Left cardiac atrium (tissue), 4 donors: Measurements from ENCODE around the gene MSN. TPM values are rescaled to one million over a fixed set of nuclear protein-coding genes. Genes with fewer than 3 reads are reported as not detected.
"Not testable (repeated sequence)": the region's sequence is repeated elsewhere in the genome, so short reads cannot be mapped to it uniquely, and the experiment has no call there.

Experiments used
- ATAC-seq, 2 donors: fragments of 200-7000 bp; cut with Tn5 transposase; one replicate each; pipeline ENCODE4 v1.9.1; 2020; ENCODE audit warnings: mild to moderate bottlenecking in 2 of 2, moderate library complexity in 2 of 2
- DNase-seq: peaks from one replicate; pipeline ENCODE4 v3.0.0-alpha.2; 2020
- intact Hi-C, 2 donors: fragments of 100-400 bp; cut with DNase I; formaldehyde crosslinking; loops; one replicate each; pipeline versions ENCODE4 v1.14.1 to v1.15.1; 2022 to 2023
- long read RNA-seq: library from polyadenylated mRNA; unstranded; transcript quantifications from one replicate; pipeline ENCODE4 v2.0.0, GENCODE V29; 2021
- total RNA-seq, 2 donors: library from RNA; stranded (reverse); fragmentation: NEBNext Ultra II Directional; extraction: Animal tissue kit (Norgen Biotek cat#: 25700); gene quantifications; one replicate each; pipeline ENCODE4 v1.2.1, GENCODE V29; 2021
- donor health status: DM: no; HTN: yes; CAD: no.
- donor health status: DM: no; HTN: yes; CAD: no; lungs with severe emphysema.
- donor health status: DM: yes; HTN: yes; CAD: no.
- donor health status: Dilated cardiomyopathy.

MSN gene
- total RNA-seq: 100 to 1,000 TPM; 139 to 245 TPM
- long read RNA-seq, transcript MSN-201 (13 exons, 3,944 nt): major isoform, 23 of 74 reads
- long read RNA-seq, partial matches to known transcripts: 42 of 74 reads
- long read RNA-seq, other reads (novel, unspliced or antisense): 9 of 74 reads

- DNase-seq (peak; percentile 85), ATAC-seq (peak; percentile 93)
- intact Hi-C loops: loop anchor here in 1 of 2 donors (5.0 kb wide), 2 partner anchors 35 to 65 kb away; no protein-coding TSS in a partner anchor
These were observed at the start of gene MSN for GRCh38 chrX:65667503-65668376. MSN (plus strand) TSS chrX:65667654; CDS start chrX:65667842, 188 bp downstream.

GRCh38 chrX:65620096-65620705 is 47.3 kb upstream of the MSN start:
- intact Hi-C loops, ATAC-seq: not testable (repeated sequence)

GRCh38 chrX:65630771-65631170 is 36.7 kb upstream of the MSN start:
- intact Hi-C loops: no loop called here
- no peak for DNase-seq
- ATAC-seq: no peak

More at GRCh38 chrX:65620096-65620705, 47.3 kb upstream of the MSN start:
- not testable (repeated sequence) for DNase-seq

- no peak for ATAC-seq
- no peak for DNase-seq
- intact Hi-C loops: no loop called here
These were observed 33.6 kb upstream of the MSN start for GRCh38 chrX:65633826-65634225.

GRCh38 chrX:65634732-65635131 is 32.7 kb upstream of the MSN start:
- ATAC-seq (peak; percentile 18 to 26), DNase-seq (no peak)
- intact Hi-C loops: no loop called here

GRCh38 chrX:65635378-65635777 is 32.1 kb upstream of the MSN start:
- DNase-seq (peak; percentile 35), ATAC-seq (peak; percentile 95 to 97)
- intact Hi-C loops: no loop called here

GRCh38 chrX:65635822-65636221 is 31.6 kb upstream of the MSN start:
- intact Hi-C loops: no loop called here
- DNase-seq: no peak
- ATAC-seq: peak; percentile 28 to 44

- ATAC-seq, DNase-seq, intact Hi-C loops: not testable (repeated sequence)
These were observed 31.2 kb upstream of the MSN start for GRCh38 chrX:65636261-65636660.

- intact Hi-C loops: no loop called here
- no peak for DNase-seq
- no peak for ATAC-seq
These were observed 30.1 kb upstream of the MSN start for GRCh38 chrX:65637335-65637734.

GRCh38 chrX:65642914-65643491 is 24.5 kb upstream of the MSN start:
- DNase-seq (no peak), ATAC-seq (peak in 1 of 2 donors; percentile 64)
- intact Hi-C loops: loop anchor here in 1 of 2 donors (5.0 kb wide), 1 partner anchor 41 kb away; no protein-coding TSS in a partner anchor

GRCh38 chrX:65643531-65644052 is 23.9 kb upstream of the MSN start:
- intact Hi-C loops: loop anchor here in 1 of 2 donors (5.0 kb wide), 1 partner anchor 41 kb away; no protein-coding TSS in a partner anchor
- ATAC-seq: peak in 1 of 2 donors; percentile 25

GRCh38 chrX:65644621-65645289 is 22.7 kb upstream of the MSN start:
- DNase-seq (peak; percentile 93), ATAC-seq (peak; percentile 99)
- intact Hi-C loops: loop anchor here in 1 of 2 donors (5.0 kb wide), 1 partner anchor 42 kb away; no protein-coding TSS in a partner anchor

More at GRCh38 chrX:65643531-65644052, 23.9 kb upstream of the MSN start:
- no peak for DNase-seq

GRCh38 chrX:65647801-65648200 is 19.7 kb upstream of the MSN start:
- ATAC-seq: no peak
- intact Hi-C loops: no loop called here

GRCh38 chrX:65652098-65652497 is 15.4 kb upstream of the MSN start:
- ATAC-seq (no peak), DNase-seq (no peak)
- intact Hi-C loops: no loop called here

More at GRCh38 chrX:65647801-65648200, 19.7 kb upstream of the MSN start:
- DNase-seq: no peak

- not testable (repeated sequence) for DNase-seq
These were observed 10.4 kb upstream of the MSN start for GRCh38 chrX:65657009-65657441.

GRCh38 chrX:65657659-65658058 is 9.8 kb upstream of the MSN start:
- no peak for DNase-seq

More at GRCh38 chrX:65657009-65657441, 10.4 kb upstream of the MSN start:
- peak; percentile 19 to 29 for ATAC-seq
- intact Hi-C loops: not testable (repeated sequence)

GRCh38 chrX:65658229-65658628 is 9.2 kb upstream of the MSN start:
- intact Hi-C loops: no loop called here
- ATAC-seq (no peak), DNase-seq (no peak)

More at GRCh38 chrX:65657659-65658058, 9.8 kb upstream of the MSN start:
- intact Hi-C loops: no loop called here
- ATAC-seq: no peak

- intact Hi-C loops: loop anchor here in 1 of 2 donors (5.0 kb wide), 2 partner anchors 35 to 65 kb away; no protein-coding TSS in a partner anchor
- no peak for DNase-seq
- no peak for ATAC-seq
These were observed 324 bp upstream of the MSN start for GRCh38 chrX:65667157-65667502.
